DOHH2 (cell line): ENCODE data around the gene SIAH1.

Experiments
- CTCF ChIP-seq: fragments of 200-600 bp; sonication (generic); IDR thresholded peaks from one replicate; pipeline ENCODE4 v1.5.1; 2014; ENCODE audit warnings: antibody characterized with exemption, mild to moderate bottlenecking, low read depth, low read length; ENCODE audit not compliant: poor library complexity, severe bottlenecking
- EZH2phosphoT487 ChIP-seq: fragments of 200-600 bp; sonication (generic); IDR thresholded peaks from 2 replicates; pipeline ENCODE4 v1.6.1; 2017; ENCODE audit warnings: borderline replicate concordance, mild to moderate bottlenecking, antibody characterized with exemption, low read length, moderate library complexity, mixed read lengths

GRCh38 chr16:48371393-48371780 is 13.8 kb downstream of the SIAH1 start:
- TF ChIP-seq CTCF (no peak), EZH2phosphoT487 (no peak)
